HG03469 (cell line): ENCODE data around the gene HS2ST1.
A peak's percentile ranks its signal among the peaks of the same experiment; 100 is the strongest.
"Not testable (repeated sequence)": the region's sequence is repeated elsewhere in the genome, so short reads cannot be mapped to it uniquely, and the experiment has no call there.

Experiments used
- ATAC-seq: cut with Tn5 transposase; IDR thresholded peaks from one replicate; pipeline ENCODE4 v1.9.1; 2021; ENCODE audit warnings: mild to moderate bottlenecking, moderate library complexity, moderate number of reproducible peaks; ENCODE audit not compliant: unreplicated experiment

Gene HS2ST1

DNA sequence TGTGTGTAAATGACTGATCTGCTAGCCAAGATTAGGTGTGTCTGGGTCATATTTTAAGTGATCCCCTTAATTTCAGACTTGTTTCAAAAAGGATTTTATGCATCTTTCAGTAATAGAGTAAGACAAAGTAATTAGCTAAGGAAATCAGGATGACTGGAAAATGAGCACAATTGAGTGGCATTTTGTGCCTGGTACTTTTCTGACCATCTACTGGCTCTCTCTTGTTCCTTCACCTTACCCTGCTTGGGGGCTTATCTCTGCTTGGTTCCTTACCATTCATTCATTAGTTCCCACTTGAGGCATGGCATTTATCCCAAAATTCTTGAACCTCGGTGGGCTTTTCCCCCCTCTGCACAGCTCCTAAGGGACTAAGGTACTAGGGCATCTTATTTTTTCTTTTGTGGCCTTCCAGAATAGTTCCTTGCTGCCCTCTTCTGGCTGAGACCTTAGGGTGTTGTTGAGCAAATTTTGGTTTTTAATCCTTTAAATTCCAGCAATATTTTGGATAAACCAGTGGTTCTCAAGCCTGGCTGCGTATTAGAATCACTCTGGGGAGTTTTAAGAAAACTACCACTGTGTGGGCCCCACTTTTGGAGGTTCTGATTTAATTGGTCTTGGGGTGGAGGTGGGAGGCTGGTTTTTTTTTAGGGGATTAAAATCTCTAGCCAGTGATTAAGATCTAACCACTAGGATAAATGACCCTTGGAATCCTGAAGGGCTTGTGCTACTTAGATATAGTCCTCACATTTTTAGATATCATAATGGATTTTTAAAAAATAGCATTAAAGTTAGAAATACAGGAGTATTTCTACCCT, 50.8 kb downstream of the HS2ST1 start:
- no peak for ATAC-seq

DNA sequence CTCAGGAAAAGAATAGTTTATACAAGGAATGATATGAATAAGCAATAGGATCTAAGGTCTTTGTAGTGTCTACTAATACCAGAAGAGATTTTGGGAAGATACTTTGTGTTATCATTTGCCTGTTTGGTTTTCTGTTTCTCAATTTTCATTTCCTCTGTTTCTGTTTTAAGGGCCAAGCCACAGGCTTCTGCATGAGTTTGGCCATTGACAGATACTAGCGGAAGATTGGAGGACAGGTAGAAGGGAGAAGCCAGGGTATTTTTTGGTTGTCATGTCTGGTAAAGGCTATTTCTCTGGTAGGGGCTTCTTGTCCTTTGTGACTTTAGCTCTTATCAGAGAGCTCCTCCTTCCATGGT, 51.4 kb downstream of the HS2ST1 start:
- peak; percentile 60 for ATAC-seq

GRCh38 chr1:86970938-86971337, 56.5 kb downstream of the HS2ST1 start:
- ATAC-seq = no peak

DNA sequence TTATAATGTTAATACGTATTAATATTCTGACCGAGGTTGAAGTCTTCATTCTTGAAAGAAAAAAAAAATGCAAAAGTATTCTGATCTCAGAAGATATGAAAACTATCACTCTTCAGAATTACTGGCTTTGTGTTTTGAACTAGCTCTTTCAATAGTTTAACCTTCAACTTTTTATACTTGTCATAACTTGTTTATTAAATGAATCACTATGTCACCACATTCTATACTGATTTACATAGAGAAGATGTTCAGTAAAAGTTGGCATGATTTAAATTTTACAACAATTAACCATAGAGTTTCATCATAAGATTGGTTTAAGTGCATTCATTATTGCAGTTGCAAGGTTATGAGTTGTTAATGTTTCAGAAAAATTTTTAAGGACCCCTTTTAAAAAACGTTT, 57.3 kb downstream of the HS2ST1 start:
- ATAC-seq = no peak

GRCh38 chr1:86972262-86972661, 57.8 kb downstream of the HS2ST1 start:
- ATAC-seq = no peak

- ATAC-seq = no peak
These were observed 61.6 kb downstream of the HS2ST1 start for GRCh38 chr1:86975993-86976550.

- no peak for ATAC-seq
These were observed 62.2 kb downstream of the HS2ST1 start for GRCh38 chr1:86976664-86977063.

DNA sequence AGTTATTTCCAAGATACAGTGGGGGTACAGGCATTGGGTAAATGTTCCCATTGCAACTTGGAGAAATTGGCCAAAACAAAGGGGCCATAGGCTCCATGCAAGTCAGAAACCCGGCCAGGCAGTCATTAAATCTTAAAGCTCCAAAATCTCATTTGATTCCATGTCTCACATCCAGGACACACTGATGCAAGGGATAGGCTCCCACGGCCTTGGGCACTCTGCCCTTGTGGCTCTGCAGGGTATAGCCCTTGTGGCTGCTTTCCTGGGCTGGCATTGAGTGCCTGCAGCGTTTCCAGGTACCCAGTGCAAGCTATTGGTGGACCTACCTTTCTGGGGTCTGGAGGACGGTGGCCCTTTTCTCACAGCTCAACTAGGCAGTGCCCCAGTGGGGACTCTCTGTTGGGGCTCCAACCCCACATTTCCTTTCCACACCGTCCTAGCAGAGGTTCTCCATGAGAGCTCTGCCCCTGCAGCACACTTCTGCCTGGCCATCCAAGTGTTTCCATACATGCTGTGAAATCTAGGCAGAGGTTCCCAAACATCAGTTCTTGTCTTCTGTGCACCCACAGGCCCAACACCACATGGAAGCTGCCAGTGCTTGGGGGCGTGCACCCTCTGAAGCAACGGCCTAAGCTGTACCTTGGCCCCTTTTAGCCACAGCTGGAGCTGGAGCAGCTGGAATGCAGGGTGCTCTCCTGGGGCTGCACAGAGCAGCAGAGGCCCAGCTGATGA, 67.2 kb downstream of the HS2ST1 start:
- ATAC-seq = no peak

- ATAC-seq = not testable (repeated sequence)
These were observed 69.2 kb downstream of the HS2ST1 start for GRCh38 chr1:86983677-86984076.

- ATAC-seq = no peak
These were observed 73.0 kb downstream of the HS2ST1 start for GRCh38 chr1:86987446-86987845.

DNA sequence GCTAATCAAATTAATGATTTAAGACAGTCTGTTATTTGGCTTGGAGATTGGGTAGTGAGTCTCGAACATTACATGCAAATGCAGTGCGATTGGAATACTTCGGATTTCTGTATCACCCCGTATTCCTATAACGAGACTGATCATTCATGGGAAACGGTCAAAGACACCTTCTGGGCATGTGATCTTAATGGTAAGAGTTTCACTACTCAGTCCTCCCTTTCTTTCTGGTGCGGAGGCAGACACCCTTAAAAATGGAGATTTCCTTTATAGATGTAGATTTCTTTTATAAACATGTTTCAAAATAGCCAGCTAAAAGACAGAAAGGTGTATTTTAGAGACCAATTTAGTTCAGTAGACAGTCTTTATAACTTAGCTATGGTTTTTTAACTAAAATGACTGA, 74.4 kb downstream of the HS2ST1 start:
- no peak for ATAC-seq

GRCh38 chr1:86989690-86990089, 75.3 kb downstream of the HS2ST1 start:
- ATAC-seq = not testable (repeated sequence)

- no peak for ATAC-seq
These were observed 76.4 kb downstream of the HS2ST1 start for GRCh38 chr1:86990826-86991225.

- ATAC-seq = no peak
These were observed 77.2 kb downstream of the HS2ST1 start for GRCh38 chr1:86991549-86992186.

GRCh38 chr1:86992861-86993260, 78.4 kb downstream of the HS2ST1 start:
- ATAC-seq = no peak

DNA sequence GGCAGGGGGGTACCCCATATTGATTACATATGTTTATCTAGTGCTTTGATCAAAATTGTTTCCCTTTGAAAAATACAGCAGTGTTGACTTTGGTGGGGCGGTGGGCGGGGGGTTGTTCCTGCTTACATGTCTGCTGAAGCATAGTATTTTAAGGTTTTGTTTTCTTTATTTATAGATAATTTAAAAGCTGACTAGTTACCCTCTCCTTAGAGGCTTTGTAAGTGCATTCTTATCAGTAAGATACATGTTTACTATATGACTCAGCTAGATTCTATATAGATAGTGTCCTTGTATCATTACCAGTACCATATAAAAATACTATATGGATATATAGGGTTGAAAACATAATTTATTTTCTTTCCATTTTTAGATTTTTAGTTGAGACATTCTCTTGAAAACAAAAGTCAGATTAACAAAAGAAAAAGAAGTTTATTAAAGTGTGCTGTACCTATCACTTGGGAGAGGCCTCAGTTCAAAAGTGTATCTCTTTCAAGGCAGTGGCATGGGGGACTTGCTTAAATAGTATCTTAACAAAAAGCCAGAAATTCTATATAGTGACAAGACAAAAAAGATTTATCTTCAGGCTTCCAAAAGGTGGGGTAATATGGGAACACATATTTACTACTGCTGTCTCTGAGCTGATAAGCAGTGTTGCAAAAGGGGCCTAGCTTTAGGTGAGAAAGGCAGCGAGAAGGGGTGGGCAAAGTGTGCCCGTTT, 79.0 kb downstream of the HS2ST1 start:
- ATAC-seq = no peak

- no peak for ATAC-seq
These were observed 79.6 kb downstream of the HS2ST1 start for GRCh38 chr1:86994061-86994460.

DNA sequence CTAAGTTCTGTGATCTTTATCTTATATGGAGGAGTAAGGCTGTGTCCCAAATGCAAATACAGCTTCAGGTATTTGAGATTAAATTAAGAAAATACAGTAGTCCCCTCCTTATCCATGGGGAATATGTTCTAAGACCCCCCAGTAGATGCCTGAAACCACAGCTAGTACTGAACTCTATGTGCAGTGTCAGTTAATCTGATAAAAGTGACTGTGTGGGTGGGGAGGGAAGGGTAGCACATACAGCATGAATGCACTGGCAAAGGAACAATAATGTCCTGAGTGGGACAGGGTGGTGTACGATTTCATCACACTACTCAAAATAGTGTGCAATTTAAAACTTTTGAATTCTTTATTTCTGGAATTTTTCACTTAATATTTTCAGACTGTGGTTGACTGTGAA, 83.1 kb downstream of the HS2ST1 start:
- no peak for ATAC-seq

- no peak for ATAC-seq
These were observed 83.8 kb downstream of the HS2ST1 start for GRCh38 chr1:86998280-86998679.

DNA sequence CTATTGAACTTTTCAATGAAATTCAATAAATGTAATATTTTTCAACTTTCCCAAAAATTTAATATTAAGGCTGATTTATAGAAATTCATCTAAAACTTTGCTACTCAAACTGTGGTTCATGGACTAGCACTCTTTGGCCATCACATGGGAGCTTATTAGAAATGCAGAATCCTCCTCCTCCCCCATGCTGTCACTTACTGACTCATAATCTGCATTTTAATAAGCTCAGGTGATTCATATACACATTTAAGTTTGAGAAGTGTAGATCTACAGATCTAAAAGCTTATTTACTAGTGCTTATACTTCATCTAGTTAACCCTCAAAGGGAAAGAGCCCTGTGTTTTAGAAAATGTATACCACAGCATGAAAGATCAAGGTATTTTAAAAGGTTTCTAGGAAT, 84.3 kb downstream of the HS2ST1 start:
- ATAC-seq = no peak

DNA sequence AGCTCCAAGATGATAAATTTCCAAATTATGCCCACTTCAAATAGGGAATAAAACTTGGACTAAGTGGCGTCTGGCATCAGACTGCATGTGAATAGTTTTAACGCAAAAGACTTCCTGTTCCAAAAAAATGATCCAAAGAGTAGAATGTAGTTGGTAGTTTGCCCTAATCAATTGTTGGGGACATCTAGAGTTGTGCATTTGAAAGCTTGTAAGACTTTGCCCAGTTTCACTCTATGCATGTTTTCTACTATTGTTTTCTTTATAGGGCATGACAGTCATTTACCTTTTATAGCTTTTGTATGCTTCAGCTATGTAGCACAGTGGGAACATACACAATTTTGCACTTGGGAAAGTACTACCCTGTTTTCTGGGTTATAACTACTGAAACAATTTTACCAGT, 86.0 kb downstream of the HS2ST1 start:
- ATAC-seq = no peak
